Loucy (cell line): ENCODE data around the gene PET100.

Experiments used
- H2AFZ ChIP-seq: fragments of 200-600 bp; sonication (generic); 2 replicates; pipeline ENCODE4 v1.6.0; 2016; ENCODE audit warnings: antibody characterized with exemption, mild to moderate bottlenecking, low read length, moderate library complexity
- H3F3A ChIP-seq: fragments of 200-600 bp; 2 replicates; pipeline ENCODE4 v1.6.0; 2016; ENCODE audit warnings: antibody characterized with exemption, low read depth, mild to moderate bottlenecking
- H3K27me3 ChIP-seq: fragments of 200-600 bp; sonication (generic); 2 replicates; pipeline ENCODE4 v1.6.1; 2014; ENCODE audit warnings: low read length, mild to moderate bottlenecking; ENCODE audit not compliant: insufficient read depth, poor library complexity, severe bottlenecking
- H3K36me3 ChIP-seq: fragments of 200-600 bp; sonication (generic); 2 replicates; pipeline ENCODE4 v1.6.1; 2016; ENCODE audit warnings: low read length; ENCODE audit not compliant: insufficient read depth
- H3K4me1 ChIP-seq: fragments of 200-600 bp; sonication (generic); 2 replicates; pipeline ENCODE4 v1.5.1; 2014; ENCODE audit warnings: low read length, mild to moderate bottlenecking; ENCODE audit not compliant: insufficient read depth, poor library complexity, severe bottlenecking
- H3K4me2 ChIP-seq: fragments of 200-600 bp; sonication (generic); 2 replicates; pipeline ENCODE4 v1.6.0; 2014; ENCODE audit warnings: antibody characterized with exemption, low read length, low read depth, mild to moderate bottlenecking; ENCODE audit not compliant: poor library complexity, severe bottlenecking
- H3K4me3 ChIP-seq: fragments of 200-600 bp; sonication (generic); 2 replicates; pipeline ENCODE4 v1.5.1; 2014; ENCODE audit warnings: low read length, mild to moderate bottlenecking, mixed read lengths; ENCODE audit not compliant: poor library complexity, severe bottlenecking
- H3K79me2 ChIP-seq: fragments of 200-600 bp; sonication (generic); 2 replicates; pipeline ENCODE4 v1.6.1; 2014; ENCODE audit warnings: low read length; ENCODE audit not compliant: insufficient read depth
- H3K9ac ChIP-seq: fragments of 200-600 bp; sonication (generic); 2 replicates; pipeline ENCODE4 v1.6.0; 2014; ENCODE audit warnings: mild to moderate bottlenecking, low read depth, low read length, moderate library complexity; ENCODE audit not compliant: poor library complexity, severe bottlenecking
- H3K9me2 ChIP-seq: fragments of 200-600 bp; sonication (generic); replicated peaks from 2 replicates; pipeline ENCODE4 v1.6.1; 2016; ENCODE audit warnings: low read depth, low read length, mixed read lengths
- H3K9me3 ChIP-seq: fragments of 200-600 bp; sonication (generic); 2 replicates; pipeline ENCODE4 v1.6.1; 2014; ENCODE audit warnings: mild to moderate bottlenecking, antibody characterized with exemption, low read length, low read depth; ENCODE audit not compliant: insufficient read depth
- H4K20me1 ChIP-seq: fragments of 200-600 bp; sonication (generic); 2 replicates; pipeline ENCODE4 v1.6.0; 2014; ENCODE audit warnings: antibody characterized with exemption, low read length, mild to moderate bottlenecking; ENCODE audit not compliant: insufficient read depth, poor library complexity, severe bottlenecking
- EZH2phosphoT487 ChIP-seq: fragments of 200-600 bp; IDR thresholded peaks from 2 replicates; pipeline ENCODE4 v1.6.1; 2018; ENCODE audit warnings: antibody characterized with exemption, mild to moderate bottlenecking, moderate library complexity, borderline replicate concordance
- TF ChIP-seq, protein P1 (sequence below): fragments of 200-600 bp; sonication (generic); conservative IDR thresholded peaks from 2 replicates; pipeline ENCODE4 v1.5.1; 2014; ENCODE audit warnings: mild to moderate bottlenecking, antibody characterized with exemption, low read length

The PET100 gene

DNA sequence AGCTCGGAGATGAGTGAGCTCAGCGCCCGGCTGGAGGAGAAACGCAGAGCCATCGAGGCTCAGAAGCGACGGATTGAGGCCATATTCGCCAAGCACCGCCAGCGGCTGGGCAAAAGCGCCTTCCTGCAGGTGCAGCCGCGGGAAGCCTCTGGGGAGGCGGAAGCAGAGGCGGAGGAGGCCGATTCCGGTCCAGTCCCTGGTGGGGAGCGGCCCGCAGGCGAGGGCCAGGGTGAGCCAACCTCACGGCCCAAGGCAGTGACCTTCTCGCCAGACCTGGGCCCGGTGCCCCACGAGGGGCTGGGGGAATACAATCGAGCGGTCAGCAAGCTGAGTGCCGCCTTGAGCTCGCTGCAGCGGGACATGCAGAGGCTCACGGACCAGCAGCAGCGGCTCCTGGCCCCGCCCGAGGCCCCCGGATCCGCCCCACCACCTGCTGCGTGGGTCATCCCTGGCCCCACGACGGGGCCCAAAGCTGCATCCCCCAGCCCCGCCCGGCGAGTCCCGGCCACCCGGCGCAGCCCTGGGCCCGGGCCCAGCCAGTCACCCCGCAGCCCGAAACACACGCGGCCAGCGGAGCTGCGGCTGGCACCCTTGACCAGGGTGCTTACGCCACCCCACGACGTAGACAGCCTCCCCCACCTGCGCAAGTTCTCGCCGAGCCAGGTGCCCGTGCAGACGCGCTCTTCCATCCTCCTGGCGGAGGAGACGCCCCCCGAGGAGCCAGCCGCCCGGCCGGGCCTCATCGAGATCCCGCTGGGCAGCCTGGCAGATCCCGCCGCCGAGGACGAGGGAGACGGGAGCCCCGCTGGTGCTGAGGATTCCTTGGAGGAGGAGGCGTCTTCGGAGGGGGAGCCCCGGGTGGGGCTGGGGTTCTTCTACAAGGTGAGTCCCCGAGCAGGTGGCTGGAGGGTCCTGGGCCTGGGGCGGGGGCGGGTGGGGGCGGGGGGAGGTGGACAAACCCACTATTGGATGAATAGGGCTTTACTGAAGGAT is 17.0 kb upstream of the PET100 start:
- no peak overlapping the region for H3K9ac ChIP-seq
- H3F3A ChIP-seq = no peaks in the 10 kb centered on the region
- no peaks in the 10 kb centered on the region for H3K36me3 ChIP-seq
- H4K20me1 ChIP-seq = no peaks in the 10 kb centered on the region
- no peaks in the 10 kb centered on the region for H3K27me3 ChIP-seq
- H3K4me1 ChIP-seq = no peaks in the 10 kb centered on the region
- H3K4me3 ChIP-seq = no peak overlapping the region
- H3K9me2 ChIP-seq = no peaks in the 10 kb centered on the region
- H3K79me2 ChIP-seq = no peaks in the 10 kb centered on the region
- no peak overlapping the region for H2AFZ ChIP-seq
- H3K9me3 ChIP-seq = no peaks in the 10 kb centered on the region
- TF ChIP-seq, protein P1, sequence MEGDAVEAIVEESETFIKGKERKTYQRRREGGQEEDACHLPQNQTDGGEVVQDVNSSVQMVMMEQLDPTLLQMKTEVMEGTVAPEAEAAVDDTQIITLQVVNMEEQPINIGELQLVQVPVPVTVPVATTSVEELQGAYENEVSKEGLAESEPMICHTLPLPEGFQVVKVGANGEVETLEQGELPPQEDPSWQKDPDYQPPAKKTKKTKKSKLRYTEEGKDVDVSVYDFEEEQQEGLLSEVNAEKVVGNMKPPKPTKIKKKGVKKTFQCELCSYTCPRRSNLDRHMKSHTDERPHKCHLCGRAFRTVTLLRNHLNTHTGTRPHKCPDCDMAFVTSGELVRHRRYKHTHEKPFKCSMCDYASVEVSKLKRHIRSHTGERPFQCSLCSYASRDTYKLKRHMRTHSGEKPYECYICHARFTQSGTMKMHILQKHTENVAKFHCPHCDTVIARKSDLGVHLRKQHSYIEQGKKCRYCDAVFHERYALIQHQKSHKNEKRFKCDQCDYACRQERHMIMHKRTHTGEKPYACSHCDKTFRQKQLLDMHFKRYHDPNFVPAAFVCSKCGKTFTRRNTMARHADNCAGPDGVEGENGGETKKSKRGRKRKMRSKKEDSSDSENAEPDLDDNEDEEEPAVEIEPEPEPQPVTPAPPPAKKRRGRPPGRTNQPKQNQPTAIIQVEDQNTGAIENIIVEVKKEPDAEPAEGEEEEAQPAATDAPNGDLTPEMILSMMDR = no peak
- no peak for TF ChIP-seq EZH2phosphoT487
- H3K4me2 ChIP-seq = no peak overlapping the region

- Histone ChIP-seq H3K9me2 (no peaks in the 10 kb centered on the region), H3K4me2 (no peak overlapping the region), H3K36me3 (peaks cover 5% of the 10 kb centered on the region; the same call in 1 of the 2 replicates), H3K4me1 (no peaks in the 10 kb centered on the region), H4K20me1 (no peaks in the 10 kb centered on the region), H3K9me3 (no peaks in the 10 kb centered on the region), H3K79me2 (no peaks in the 10 kb centered on the region), H3F3A (no peaks in the 10 kb centered on the region), H3K4me3 (no peak overlapping the region), H3K9ac (no peak overlapping the region), H3K27me3 (no peaks in the 10 kb centered on the region), H2AFZ (no peak overlapping the region)
- TF ChIP-seq, protein P1 = no peak
- TF ChIP-seq EZH2phosphoT487 = no peak
These were observed 14.5 kb upstream of the PET100 start for GRCh38 chr19:7614859-7615741.

GRCh38 chr19:7617172-7617571 is 12.4 kb upstream of the PET100 start:
- no peak overlapping the region for H2AFZ ChIP-seq
- H3K4me2 ChIP-seq = no peak overlapping the region
- H3K27me3 ChIP-seq = no peaks in the 10 kb centered on the region
- no peaks in the 10 kb centered on the region for H3K9me2 ChIP-seq
- H3K9me3 ChIP-seq = no peaks in the 10 kb centered on the region
- TF ChIP-seq, protein P1 = no peak
- no peak for TF ChIP-seq EZH2phosphoT487
- H3F3A ChIP-seq = no peaks in the 10 kb centered on the region
- no peaks in the 10 kb centered on the region for H3K4me1 ChIP-seq
- peaks cover 25% of the 10 kb centered on the region; the same call in 1 of the 2 replicates for H3K36me3 ChIP-seq
- H3K9ac ChIP-seq = no peak overlapping the region
- no peak overlapping the region for H3K4me3 ChIP-seq
- no peaks in the 10 kb centered on the region for H3K79me2 ChIP-seq
- H4K20me1 ChIP-seq = no peaks in the 10 kb centered on the region
